Trophoblast cell (in vitro differentiated cells and primary cell): Measurements from ENCODE around the gene L3MBTL4.

Source experiments
- DNase-seq, 2 donors: peaks; one replicate each; pipeline ENCODE4 v3.0.0-alpha.2; 2016
- H2AFZ ChIP-seq: 2 replicates; pipeline ENCODE4 v1.6.1; 2013; ENCODE audit warnings: low read length, moderate library complexity, mild to moderate bottlenecking; ENCODE audit not compliant: insufficient read depth, poor library complexity
- H2AK5ac ChIP-seq: 2 replicates; pipeline ENCODE4 v1.6.1; 2013; ENCODE audit warnings: mild to moderate bottlenecking, low read length
- H2BK120ac ChIP-seq: 2 replicates; pipeline ENCODE4 v1.6.1; 2013; ENCODE audit warnings: low read length, mild to moderate bottlenecking, moderate library complexity; ENCODE audit not compliant: insufficient read depth, poor library complexity
- H2BK12ac ChIP-seq: 2 replicates; pipeline ENCODE4 v1.6.1; 2013; ENCODE audit warnings: mild to moderate bottlenecking, low read length, moderate library complexity
- H2BK5ac ChIP-seq: 2 replicates; pipeline ENCODE4 v1.6.1; 2013; ENCODE audit warnings: low read length, low read depth, moderate library complexity, mild to moderate bottlenecking; ENCODE audit not compliant: poor library complexity
- H3K14ac ChIP-seq: 2 replicates; pipeline ENCODE4 v1.6.1; 2013; ENCODE audit warnings: mild to moderate bottlenecking, low read length
- H3K18ac ChIP-seq: 2 replicates; pipeline ENCODE4 v1.6.1; 2013; ENCODE audit warnings: mild to moderate bottlenecking, low read length
- H3K23ac ChIP-seq: 2 replicates; pipeline ENCODE4 v1.6.1; 2013; ENCODE audit warnings: low read length
- H3K27ac ChIP-seq: 2 replicates; pipeline ENCODE4 v1.5.1; 2013; ENCODE audit warnings: low read depth, mild to moderate bottlenecking, inconsistent platforms, low read length, moderate library complexity
- H3K27me3 ChIP-seq: 2 replicates; pipeline ENCODE4 v1.6.1; 2013; ENCODE audit warnings: inconsistent platforms, mild to moderate bottlenecking, low read length, moderate library complexity; ENCODE audit not compliant: insufficient read depth
- H3K36me3 ChIP-seq, 2 experiments: 1 replicate in 1 of 2; 2 replicates in 1 of 2; pipeline ENCODE4 v1.6.1; 2013; ENCODE audit warnings: low read length in 2 of 2, mild to moderate bottlenecking in 2 of 2, moderate library complexity in 1 of 2; ENCODE audit not compliant: insufficient read depth in 2 of 2, control insufficient read depth in 1 of 2
- H3K4ac ChIP-seq: 2 replicates; pipeline ENCODE4 v1.6.1; 2013; ENCODE audit warnings: low read depth, mild to moderate bottlenecking, low read length, moderate library complexity
- H3K4me1 ChIP-seq, 2 experiments: 1 replicate in 1 of 2; 2 replicates in 1 of 2; pipeline ENCODE4 v1.6.1; 2013; ENCODE audit warnings: low read length in 2 of 2, mild to moderate bottlenecking in 2 of 2, moderate library complexity in 1 of 2; ENCODE audit not compliant: insufficient read depth in 2 of 2, control insufficient read depth in 1 of 2
- H3K4me2 ChIP-seq: 2 replicates; pipeline ENCODE4 v1.6.1; 2013; ENCODE audit warnings: inconsistent platforms, mild to moderate bottlenecking, low read length, moderate library complexity
- H3K4me3 ChIP-seq: 2 replicates; pipeline ENCODE4 v1.5.1; 2013; ENCODE audit warnings: mild to moderate bottlenecking, low read depth, low read length, inconsistent platforms
- H3K79me1 ChIP-seq: one replicate; pipeline ENCODE4 v1.6.1; 2013; ENCODE audit warnings: low read length
- H3K79me2 ChIP-seq: 2 replicates; pipeline ENCODE4 v1.6.1; 2013; ENCODE audit warnings: low read length, mild to moderate bottlenecking; ENCODE audit not compliant: control insufficient read depth, insufficient read depth, poor library complexity
- H3K9ac ChIP-seq: 2 replicates; pipeline ENCODE4 v1.6.1; 2013; ENCODE audit warnings: mild to moderate bottlenecking, low read length
- H3K9me3 ChIP-seq: 2 replicates; pipeline ENCODE4 v1.6.1; 2013; ENCODE audit warnings: low read depth, mild to moderate bottlenecking, control low read depth, inconsistent platforms, low read length; ENCODE audit not compliant: insufficient read depth
- H4K12ac ChIP-seq: 2 replicates; pipeline ENCODE4 v1.6.1; 2013; ENCODE audit warnings: low read depth, mild to moderate bottlenecking, low read length, moderate library complexity
- H4K8ac ChIP-seq: 2 replicates; pipeline ENCODE4 v1.6.1; 2013; ENCODE audit warnings: low read depth, mild to moderate bottlenecking, low read length, moderate library complexity
- H4K91ac ChIP-seq: one replicate; pipeline ENCODE4 v1.6.1; 2013; ENCODE audit warnings: low read depth, mild to moderate bottlenecking, low read length, moderate library complexity
- WGBS: extraction: QIAGEN DNeasy Blood & Tissue Kit; methylation state at CpG from one replicate; pipeline ENCODE4 v1.1.7; 2013; ENCODE audit warnings: missing lambda C conversion rate; ENCODE audit not compliant: insufficient read length, insufficient coverage; ENCODE audit errors: extremely low coverage; 5-methylcytosine and 5-hydroxymethylcytosine counted together

L3MBTL4 gene

GRCh38 chr18:6211174-6211504 lies 203.6 kb downstream of the L3MBTL4 start:
- H3K79me2 ChIP-seq = peaks cover 1% of the 10 kb centered on the region
- no peak overlapping the region for H4K91ac ChIP-seq
- no peak for DNase-seq
- H4K8ac ChIP-seq = no peak overlapping the region
- no peak overlapping the region for H2BK5ac ChIP-seq
- no peak overlapping the region for H2BK12ac ChIP-seq
- no peak overlapping the region for H3K9ac ChIP-seq
- no peak overlapping the region for H3K4me3 ChIP-seq
- H3K23ac ChIP-seq = no peak overlapping the region
- WGBS = no CpG with 5 or more reads among the region's 1 CpG
- no peak overlapping the region for H3K4ac ChIP-seq
- no peak overlapping the region for H3K4me2 ChIP-seq
- no peaks in the 10 kb centered on the region for H3K9me3 ChIP-seq
- peaks cover 2% of the 10 kb centered on the region for H3K79me1 ChIP-seq
- H3K18ac ChIP-seq = no peak overlapping the region
- no peak overlapping the region for H3K14ac ChIP-seq
- H3K27ac ChIP-seq = no peak overlapping the region
- H3K4me1 ChIP-seq = peaks cover 0 to 5% of the 10 kb centered on the region in 2 experiments
- H2BK120ac ChIP-seq = no peak overlapping the region
- no peak overlapping the region for H4K12ac ChIP-seq
- H2AFZ ChIP-seq = no peak overlapping the region
- H2AK5ac ChIP-seq = no peak overlapping the region
- no peaks in the 10 kb centered on the region for H3K36me3 ChIP-seq
- H3K27me3 ChIP-seq = no peaks in the 10 kb centered on the region

GRCh38 chr18:6210349-6211173 lies 204.2 kb downstream of the L3MBTL4 start:
- H3K27ac ChIP-seq = no peak overlapping the region
- no peak overlapping the region for H3K9ac ChIP-seq
- no peak overlapping the region for H3K4me2 ChIP-seq
- H3K36me3 ChIP-seq = no peaks in the 10 kb centered on the region
- peaks cover 1% of the 10 kb centered on the region for H3K79me2 ChIP-seq
- H2BK120ac ChIP-seq = no peak overlapping the region
- H2AK5ac ChIP-seq = peak overlapping the region; percentile 82
- peaks cover 0 to 5% of the 10 kb centered on the region in 2 experiments for H3K4me1 ChIP-seq
- no peaks in the 10 kb centered on the region for H3K27me3 ChIP-seq
- H3K4me3 ChIP-seq = no peak overlapping the region
- no peak overlapping the region for H3K23ac ChIP-seq
- no peak overlapping the region for H3K4ac ChIP-seq
- DNase-seq = peak; percentile 79 to 98
- peaks cover 2% of the 10 kb centered on the region for H3K79me1 ChIP-seq
- H3K14ac ChIP-seq = peak overlapping the region; percentile 57
- no peak overlapping the region for H2AFZ ChIP-seq
- peak overlapping the region; percentile 79 for H2BK12ac ChIP-seq
- no peak overlapping the region for H3K18ac ChIP-seq
- H3K9me3 ChIP-seq = no peaks in the 10 kb centered on the region
- no peak overlapping the region for H4K12ac ChIP-seq
- peak overlapping the region; percentile 83 for H2BK5ac ChIP-seq
- WGBS = no CpG with 5 or more reads among the region's 3 CpGs
- H4K8ac ChIP-seq = no peak overlapping the region
- H4K91ac ChIP-seq = no peak overlapping the region

DNA sequence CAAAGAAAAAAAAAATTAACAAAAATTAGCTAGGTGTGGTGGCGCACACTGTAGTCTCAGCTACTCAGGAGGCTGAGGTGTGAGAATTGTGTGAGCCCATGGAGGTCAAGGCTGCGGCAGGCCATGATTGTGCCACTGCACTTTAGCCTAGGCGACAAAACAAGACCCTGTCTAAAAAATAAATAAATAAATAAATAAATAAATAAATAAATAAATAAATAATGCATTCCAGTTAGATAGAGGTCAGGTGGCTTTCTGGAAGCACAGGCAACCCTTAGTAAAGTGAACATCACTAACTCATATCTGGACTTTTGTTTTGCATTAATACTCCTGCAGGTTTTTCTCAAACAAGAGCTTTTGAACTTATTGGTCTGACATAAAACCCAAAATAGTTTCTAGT lies 206.8 kb downstream of the L3MBTL4 start:
- Histone ChIP-seq H4K12ac (no peak overlapping the region), H2AFZ (no peak overlapping the region), H3K23ac (no peak overlapping the region), H3K4me2 (no peak overlapping the region), H3K36me3 (no peaks in the 10 kb centered on the region), H3K4me1 (peaks cover 0 to 5% of the 10 kb centered on the region in 2 experiments), H2BK120ac (no peak overlapping the region), H4K8ac (no peak overlapping the region), H2AK5ac (no peak overlapping the region), H3K27me3 (no peaks in the 10 kb centered on the region), H3K18ac (no peak overlapping the region), H3K79me2 (peaks cover 1% of the 10 kb centered on the region), H3K9ac (no peak overlapping the region), H3K27ac (no peak overlapping the region), H3K4ac (no peak overlapping the region), H3K4me3 (no peak overlapping the region), H3K79me1 (peaks cover 2% of the 10 kb centered on the region), H3K14ac (no peak overlapping the region), H2BK12ac (no peak overlapping the region), H2BK5ac (no peak overlapping the region), H3K9me3 (no peaks in the 10 kb centered on the region), H4K91ac (no peak overlapping the region)
- DNase-seq = no peak
- no CpG with 5 or more reads among the region's 3 CpGs for WGBS

GRCh38 chr18:6207116-6207515 lies 207.6 kb downstream of the L3MBTL4 start:
- H2BK120ac ChIP-seq = no peak overlapping the region

More at GRCh38 chr18:6207116-6207515, 207.6 kb downstream of the L3MBTL4 start:
- Histone ChIP-seq H3K9ac (no peak overlapping the region), H3K4me2 (no peak overlapping the region), H3K27ac (no peak overlapping the region), H2BK5ac (no peak overlapping the region), H2AK5ac (no peak overlapping the region), H3K27me3 (no peaks in the 10 kb centered on the region), H3K79me1 (peaks cover 2% of the 10 kb centered on the region), H3K4me1 (peaks cover 0 to 5% of the 10 kb centered on the region in 2 experiments), H3K79me2 (peaks cover 1% of the 10 kb centered on the region), H4K91ac (no peak overlapping the region), H2BK12ac (no peak overlapping the region), H3K14ac (no peak overlapping the region), H4K12ac (no peak overlapping the region), H3K4ac (no peak overlapping the region), H4K8ac (no peak overlapping the region), H2AFZ (no peak overlapping the region), H3K9me3 (no peaks in the 10 kb centered on the region), H3K23ac (no peak overlapping the region), H3K36me3 (no peaks in the 10 kb centered on the region), H3K18ac (no peak overlapping the region), H3K4me3 (no peak overlapping the region)
- peak; percentile 69 to 81 for DNase-seq
- no CpG with 5 or more reads among the region's 2 CpGs for WGBS
